GM18868 (cell line): ENCODE measurements around the gene BRMS1.

ENCODE experiments used
- ATAC-seq: cut with Tn5 transposase; IDR thresholded peaks from one replicate; pipeline ENCODE4 v1.9.1; 2021; ENCODE audit warnings: mild to moderate bottlenecking, moderate library complexity; ENCODE audit not compliant: unreplicated experiment

BRMS1 gene

GRCh38 chr11:66287889-66288670 lies 56.8 kb downstream of the BRMS1 start:
- ATAC-seq, result no peak
